ENCODE measurements around the gene PCDH9.

DNA sequence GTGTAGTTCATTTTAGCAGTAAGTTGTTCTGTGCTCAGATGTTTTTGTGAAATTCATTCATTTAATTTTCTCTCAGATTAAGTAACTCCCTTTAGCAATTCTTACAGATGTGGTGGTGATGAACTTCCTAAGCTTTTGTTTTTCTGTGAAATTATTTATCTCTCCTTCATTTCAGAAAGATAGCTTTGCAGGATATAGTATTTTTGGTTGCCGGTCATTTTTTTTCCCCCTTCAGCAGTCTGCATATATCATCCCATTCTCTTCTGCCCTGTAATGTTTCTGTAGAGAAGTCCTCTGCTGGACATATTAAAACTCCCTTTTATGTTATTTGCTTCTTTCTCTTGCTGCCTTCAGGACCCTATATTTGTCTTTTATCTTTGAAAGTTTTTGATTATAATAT, 470.2 kb downstream of the PCDH9 start:
- TF ChIP-seq, protein P1, sequence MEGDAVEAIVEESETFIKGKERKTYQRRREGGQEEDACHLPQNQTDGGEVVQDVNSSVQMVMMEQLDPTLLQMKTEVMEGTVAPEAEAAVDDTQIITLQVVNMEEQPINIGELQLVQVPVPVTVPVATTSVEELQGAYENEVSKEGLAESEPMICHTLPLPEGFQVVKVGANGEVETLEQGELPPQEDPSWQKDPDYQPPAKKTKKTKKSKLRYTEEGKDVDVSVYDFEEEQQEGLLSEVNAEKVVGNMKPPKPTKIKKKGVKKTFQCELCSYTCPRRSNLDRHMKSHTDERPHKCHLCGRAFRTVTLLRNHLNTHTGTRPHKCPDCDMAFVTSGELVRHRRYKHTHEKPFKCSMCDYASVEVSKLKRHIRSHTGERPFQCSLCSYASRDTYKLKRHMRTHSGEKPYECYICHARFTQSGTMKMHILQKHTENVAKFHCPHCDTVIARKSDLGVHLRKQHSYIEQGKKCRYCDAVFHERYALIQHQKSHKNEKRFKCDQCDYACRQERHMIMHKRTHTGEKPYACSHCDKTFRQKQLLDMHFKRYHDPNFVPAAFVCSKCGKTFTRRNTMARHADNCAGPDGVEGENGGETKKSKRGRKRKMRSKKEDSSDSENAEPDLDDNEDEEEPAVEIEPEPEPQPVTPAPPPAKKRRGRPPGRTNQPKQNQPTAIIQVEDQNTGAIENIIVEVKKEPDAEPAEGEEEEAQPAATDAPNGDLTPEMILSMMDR (IDR thresholded peaks at IDR 0.05; ENCODE audit: insufficient read depth, low read length, poor library complexity, severe bottlenecking): no peak
- TF ChIP-seq EZH2phosphoT487 (conservative IDR thresholded peaks at IDR 0.05; ENCODE audit: low read length): no peak

All from SU-DHL-6 (cell line).